Activated CD8-positive, alpha-beta T cell treated with anti-CD3 and anti-CD28 coated beads for 36 hours (primary cell): ENCODE measurements around the gene MVB12B. TPM values are rescaled to one million over a fixed set of nuclear protein-coding genes. Genes with fewer than 3 reads are reported as not detected.
"Not testable (repeated sequence)": the region's sequence is repeated elsewhere in the genome, so short reads cannot be mapped to it uniquely, and the experiment has no call there.

Source experiments
- ATAC-seq: fragments of 200-7000 bp; cut with Tn5 transposase; one replicate; pipeline ENCODE4 v1.10.0; 2021; ENCODE audit warnings: mild to moderate bottlenecking, moderate library complexity
- CTCF ChIA-PET: fragments of 350-600 bp; sonication (Branson Sonifier 250); formaldehyde crosslinking; loops from one replicate; lab custom pipeline; 2021; ENCODE audit warnings: antibody characterized with exemption; lab: Charles Lee
- POLR2A ChIA-PET: fragments of 350-600 bp; sonication (Branson Sonifier 250); formaldehyde crosslinking; loops from one replicate; lab custom pipeline; 2021; ENCODE audit warnings: antibody characterized with exemption; lab: Charles Lee
- DNase-seq: peaks from one replicate; pipeline ENCODE4 v3.0.0-alpha.2; 2020
- H3K27ac Mint-ChIP-seq: one replicate; pipeline ENCODE4 v1.8.0; 2021; ENCODE audit warnings: mild to moderate bottlenecking, mixed read lengths
- H3K27me3 Mint-ChIP-seq: one replicate; pipeline ENCODE4 v1.8.0; 2021; ENCODE audit warnings: mixed read lengths
- H3K36me3 Mint-ChIP-seq: one replicate; pipeline ENCODE4 v1.8.0; 2021; ENCODE audit warnings: low read depth, mixed read lengths
- H3K4me1 Mint-ChIP-seq: one replicate; pipeline ENCODE4 v1.8.0; 2021; ENCODE audit warnings: low read depth, mixed read lengths
- H3K4me3 Mint-ChIP-seq: one replicate; pipeline ENCODE4 v1.8.0; 2021; ENCODE audit warnings: mild to moderate bottlenecking, moderate library complexity, mixed read lengths
- H3K9me3 Mint-ChIP-seq: one replicate; pipeline ENCODE4 v1.8.0; 2021; ENCODE audit warnings: mixed read lengths
- CTCF ChIP-seq: fragments of 200-600 bp; IDR thresholded peaks from one replicate; pipeline ENCODE4 v1.8.0; 2022; ENCODE audit warnings: antibody characterized with exemption, mild to moderate bottlenecking
- intact Hi-C: fragments of 100-400 bp; cut with micrococcal nuclease; formaldehyde crosslinking; loops from one replicate; pipeline ENCODE4 v1.10.0; 2022
- total RNA-seq, 2 experiments: library from RNA; stranded (reverse); gene quantifications; one replicate each; pipeline ENCODE4 v1.2.3, GENCODE V29; 2021

The MVB12B gene
- total RNA-seq, 2 experiments from 2014 or later: 6.4 to 6.6 TPM

GRCh38 chr9:126534431-126535186 is 208.0 kb downstream of the MVB12B start:
- no peak overlapping the region for H3K27ac Mint-ChIP-seq
- no peak for TF ChIP-seq CTCF
- intact Hi-C loops: no loop called here
- peaks cover 2% of the 10 kb centered on the region for H3K27me3 Mint-ChIP-seq
- POLR2A ChIA-PET: no interaction called here
- no peaks in the 10 kb centered on the region for H3K36me3 Mint-ChIP-seq
- CTCF ChIA-PET: interaction anchor here (1.0 to 1.2 kb wide), 2 partner anchors 23 to 28 kb away, joined by 3 read pairs; no protein-coding TSS in a partner anchor
- no peaks in the 10 kb centered on the region for H3K4me1 Mint-ChIP-seq
- DNase-seq: no peak
- H3K4me3 Mint-ChIP-seq: no peak overlapping the region
- H3K9me3 Mint-ChIP-seq: no peaks in the 10 kb centered on the region
- ATAC-seq: no peak

- TF ChIP-seq CTCF: no peak
- Mint-ChIP-seq H3K9me3 (no peaks in the 10 kb centered on the region), H3K27ac (no peak overlapping the region), H3K36me3 (no peaks in the 10 kb centered on the region), H3K27me3 (peaks cover 2% of the 10 kb centered on the region), H3K4me1 (no peaks in the 10 kb centered on the region), H3K4me3 (no peak overlapping the region)
- ChIA-PET POLR2A (no interaction called here), CTCF (interaction anchor here (0.7 to 1.1 kb wide), 2 partner anchors 19 to 22 kb away, joined by 3 to 6 read pairs; no protein-coding TSS in a partner anchor)
- intact Hi-C loops: no loop called here
- DNase-seq (no peak), ATAC-seq (no peak)
Measured at GRCh38 chr9:126536131-126536530, 209.5 kb downstream of the MVB12B start.

GRCh38 chr9:126536841-126537465 is 210.3 kb downstream of the MVB12B start:
- TF ChIP-seq CTCF: no peak
- DNase-seq: no peak
- ChIA-PET CTCF (no interaction called here), POLR2A (no interaction called here)
- no peak overlapping the region for H3K4me3 Mint-ChIP-seq
- peaks cover 2% of the 10 kb centered on the region for H3K27me3 Mint-ChIP-seq
- ATAC-seq: no peak
- intact Hi-C loops: no loop called here
- no peaks in the 10 kb centered on the region for H3K36me3 Mint-ChIP-seq
- no peaks in the 10 kb centered on the region for H3K4me1 Mint-ChIP-seq
- no peaks in the 10 kb centered on the region for H3K9me3 Mint-ChIP-seq
- H3K27ac Mint-ChIP-seq: no peak overlapping the region

- ChIA-PET POLR2A (no interaction called here), CTCF (interaction anchor here (0.8 to 4.0 kb wide), 4 partner anchors 9 to 38 kb away, joined by 3 to 21 read pairs (median 6); no protein-coding TSS in a partner anchor)
- ATAC-seq (no peak), DNase-seq (no peak)
- intact Hi-C loops: no loop called here
- no peaks in the 10 kb centered on the region for H3K4me1 Mint-ChIP-seq
- H3K36me3 Mint-ChIP-seq: no peaks in the 10 kb centered on the region
- H3K9me3 Mint-ChIP-seq: no peaks in the 10 kb centered on the region
- H3K4me3 Mint-ChIP-seq: no peak overlapping the region
- TF ChIP-seq CTCF: no peak
- no peak overlapping the region for H3K27ac Mint-ChIP-seq
- peaks cover 2% of the 10 kb centered on the region for H3K27me3 Mint-ChIP-seq
Measured at GRCh38 chr9:126538550-126538949, 211.9 kb downstream of the MVB12B start.

DNA sequence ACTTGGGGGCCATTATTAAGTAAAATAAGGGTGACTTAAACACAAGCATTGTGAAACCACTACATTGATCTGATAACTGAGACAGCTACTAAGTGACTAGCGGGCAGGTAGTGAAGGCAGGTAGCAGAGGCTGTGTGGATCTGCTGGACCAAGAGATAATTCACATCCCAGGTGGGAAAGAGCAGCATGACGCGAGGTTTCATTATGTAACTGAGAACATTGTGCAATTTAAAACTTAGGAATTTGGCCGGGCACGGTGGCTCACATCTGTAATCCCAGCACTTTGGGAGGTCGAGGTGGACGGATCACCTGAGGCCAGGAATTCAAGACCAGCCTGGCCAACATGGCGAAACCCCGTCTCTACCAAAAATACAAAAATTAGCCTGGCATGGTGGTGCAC is 213.8 kb downstream of the MVB12B start:
- H3K4me1 Mint-ChIP-seq, intact Hi-C loops, DNase-seq, H3K36me3 Mint-ChIP-seq, H3K27me3 Mint-ChIP-seq, POLR2A ChIA-PET, H3K4me3 Mint-ChIP-seq, H3K9me3 Mint-ChIP-seq, H3K27ac Mint-ChIP-seq, ATAC-seq: not testable (repeated sequence)
- CTCF ChIA-PET: interaction anchor here (4.0 kb wide), 1 partner anchor 40 kb away, joined by 21 read pairs; no protein-coding TSS in a partner anchor
